Measurements from ENCODE around the gene CHORDC1. TPM values are rescaled to one million over a fixed set of nuclear protein-coding genes. Genes with fewer than 3 reads are reported as not detected.

CHORDC1 gene
- total and polyA plus RNA-seq, 12 donors: 11.3 to 83.7 (median 34.8) TPM

Other genes with a start within 250 kb of the CHORDC1 start
- not detected for gene TRIM49C, start 191.9 kb downstream of the CHORDC1 start, total RNA-seq
- gene TRIM49C, start 191.9 kb downstream of the CHORDC1 start, polyA plus RNA-seq: not detected
- not detected for gene UBTFL1, start 137.1 kb downstream of the CHORDC1 start, total RNA-seq
- gene UBTFL1, start 137.1 kb downstream of the CHORDC1 start, polyA plus RNA-seq: not detected
- gene NAALAD2, start 88.4 kb downstream of the CHORDC1 start, total RNA-seq: 10 to 100 TPM in 5 of 9 donors, 1 to 10 TPM in 4; 6.0 to 43.0 (median 11.4) TPM
- 10 to 100 TPM; 11.8 to 33.1 (median 18.5) TPM for gene NAALAD2, start 88.4 kb downstream of the CHORDC1 start, polyA plus RNA-seq